ENCODE measurements around the gene XRCC5.
A peak's percentile ranks its signal among the peaks of the same experiment; 100 is the strongest.

The XRCC5 gene

GRCh38 chr2:216121255-216121654, 12.1 kb downstream of the XRCC5 start:
- TF ChIP-seq CTCF (conservative IDR thresholded peaks at IDR 0.05): no peak
- no peak overlapping the region for H3K27ac ChIP-seq

- no peak for TF ChIP-seq CTCF (conservative IDR thresholded peaks at IDR 0.05)
- no peak overlapping the region for H3K27ac ChIP-seq
These were observed 17.8 kb downstream of the XRCC5 start for GRCh38 chr2:216126943-216127342.

GRCh38 chr2:216130346-216130971, 21.3 kb downstream of the XRCC5 start:
- H3K27ac ChIP-seq: peak overlapping the region; percentile 84
- peak; percentile 30; the same call in 1 of the 2 replicates for TF ChIP-seq CTCF (conservative IDR thresholded peaks at IDR 0.05)

- no peak for TF ChIP-seq CTCF (conservative IDR thresholded peaks at IDR 0.05)
- H3K27ac ChIP-seq: peak overlapping the region; percentile 84
These were observed 22.2 kb downstream of the XRCC5 start for GRCh38 chr2:216131175-216131926.

GRCh38 chr2:216132585-216132984, 23.4 kb downstream of the XRCC5 start:
- TF ChIP-seq CTCF (conservative IDR thresholded peaks at IDR 0.05): no peak
- H3K27ac ChIP-seq: peak overlapping the region; percentile 84

GRCh38 chr2:216133397-216133796, 24.2 kb downstream of the XRCC5 start:
- TF ChIP-seq CTCF (conservative IDR thresholded peaks at IDR 0.05): no peak
- H3K27ac ChIP-seq: peak overlapping the region; percentile 84

GRCh38 chr2:216134958-216135541, 25.9 kb downstream of the XRCC5 start:
- TF ChIP-seq CTCF (conservative IDR thresholded peaks at IDR 0.05): no peak

More at GRCh38 chr2:216134958-216135541, 25.9 kb downstream of the XRCC5 start:
- H3K27ac ChIP-seq: no peak overlapping the region
